Measurements from ENCODE around the gene ECE2.
A peak's percentile ranks its signal among the peaks of the same experiment; 100 is the strongest.

DNA sequence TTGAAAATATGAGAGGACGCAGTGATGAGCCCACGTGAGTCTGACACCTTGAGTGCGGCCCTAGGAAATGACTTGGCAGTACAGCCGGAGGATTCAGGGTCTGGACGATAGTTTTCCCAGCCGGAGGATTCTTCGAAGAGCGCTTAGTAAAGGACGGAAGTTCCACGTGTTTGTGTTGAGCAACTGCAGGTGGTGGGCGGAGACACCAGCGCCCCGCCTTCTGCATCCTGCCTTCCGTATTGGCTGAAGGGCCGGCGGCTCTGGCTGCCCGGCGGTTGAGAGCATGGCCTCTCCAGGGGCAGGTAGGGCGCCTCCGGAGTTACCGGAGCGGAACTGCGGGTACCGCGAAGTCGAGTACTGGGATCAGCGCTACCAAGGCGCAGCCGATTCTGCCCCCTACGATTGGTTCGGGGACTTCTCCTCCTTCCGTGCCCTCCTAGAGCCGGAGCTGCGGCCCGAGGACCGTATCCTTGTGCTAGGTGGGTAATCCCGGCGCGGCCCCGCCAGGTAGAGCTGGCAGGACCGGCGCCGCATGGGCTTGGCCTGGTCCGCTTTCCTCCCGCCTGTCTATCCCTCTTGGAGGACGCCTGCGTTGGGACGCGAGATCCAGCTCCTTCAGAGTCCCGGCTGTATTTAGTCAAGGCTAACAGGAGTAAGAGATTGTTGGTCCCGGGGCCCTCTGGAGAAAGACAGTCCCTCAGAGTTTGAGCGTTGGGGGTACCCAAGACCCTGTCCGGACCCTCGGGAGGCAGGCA, 26.2 kb upstream of the ECE2 start, which contains the start of gene EEF1AKMT4:
- no peak for TF ChIP-seq SUZ12 (IDR thresholded peaks at IDR 0.05; ENCODE audit: extremely low read depth, insufficient read depth, insufficient read length)
- peak; percentile 13 for TF ChIP-seq YY1 (IDR thresholded peaks at IDR 0.05; ENCODE audit: insufficient read depth, insufficient read length)

Measured in NT2/D1 (cell line).